Panc1 (cell line): Measurements from ENCODE around the gene PGA4.
"Not testable (repeated sequence)": the region's sequence is repeated elsewhere in the genome, so short reads cannot be mapped to it uniquely, and the experiment has no call there.

ENCODE experiments used
- REST ChIP-seq, 2 experiments: IDR thresholded peaks; 2 replicates each; pipeline ENCODE4 v1.6.1; 2011 to 2012; ENCODE audit warnings: low read depth in 2 of 2, control low read depth in 1 of 2, low read length in 1 of 2, mild to moderate bottlenecking in 1 of 2, moderate library complexity in 1 of 2; ENCODE audit not compliant: insufficient read depth in 1 of 2
- TF ChIP-seq, protein P1 (sequence below): fragments of 450-650 bp; IDR thresholded peaks from 2 replicates; pipeline ENCODE4 v1.5.1; 2017; ENCODE audit warnings: mild to moderate bottlenecking

DNA sequence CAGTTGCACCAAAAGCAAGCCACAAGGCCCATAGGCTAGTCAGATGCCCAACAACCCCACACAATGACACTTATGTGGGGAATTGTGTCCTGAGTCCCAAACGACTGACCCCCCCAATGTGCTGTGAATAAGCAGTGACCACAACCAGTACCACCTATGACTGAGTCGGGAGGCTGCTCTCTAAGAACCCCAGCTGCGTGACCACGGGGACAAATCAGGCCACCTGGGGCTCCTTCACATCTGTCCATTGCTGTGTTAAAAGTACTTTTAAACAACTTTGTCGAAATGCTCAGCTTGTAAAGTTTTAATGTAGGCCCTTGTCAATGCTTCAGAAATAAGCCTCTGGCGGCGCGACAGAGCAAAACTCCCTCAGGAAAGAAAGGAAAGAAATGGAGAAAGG is 18.1 kb downstream of the PGA4 start:
- not testable (repeated sequence) for TF ChIP-seq REST (IDR thresholded peaks at IDR 0.05; ENCODE audit: insufficient read depth in 1 of 2, low read depth in 2 of 2, low read length in 1 of 2)
- TF ChIP-seq, protein P1, sequence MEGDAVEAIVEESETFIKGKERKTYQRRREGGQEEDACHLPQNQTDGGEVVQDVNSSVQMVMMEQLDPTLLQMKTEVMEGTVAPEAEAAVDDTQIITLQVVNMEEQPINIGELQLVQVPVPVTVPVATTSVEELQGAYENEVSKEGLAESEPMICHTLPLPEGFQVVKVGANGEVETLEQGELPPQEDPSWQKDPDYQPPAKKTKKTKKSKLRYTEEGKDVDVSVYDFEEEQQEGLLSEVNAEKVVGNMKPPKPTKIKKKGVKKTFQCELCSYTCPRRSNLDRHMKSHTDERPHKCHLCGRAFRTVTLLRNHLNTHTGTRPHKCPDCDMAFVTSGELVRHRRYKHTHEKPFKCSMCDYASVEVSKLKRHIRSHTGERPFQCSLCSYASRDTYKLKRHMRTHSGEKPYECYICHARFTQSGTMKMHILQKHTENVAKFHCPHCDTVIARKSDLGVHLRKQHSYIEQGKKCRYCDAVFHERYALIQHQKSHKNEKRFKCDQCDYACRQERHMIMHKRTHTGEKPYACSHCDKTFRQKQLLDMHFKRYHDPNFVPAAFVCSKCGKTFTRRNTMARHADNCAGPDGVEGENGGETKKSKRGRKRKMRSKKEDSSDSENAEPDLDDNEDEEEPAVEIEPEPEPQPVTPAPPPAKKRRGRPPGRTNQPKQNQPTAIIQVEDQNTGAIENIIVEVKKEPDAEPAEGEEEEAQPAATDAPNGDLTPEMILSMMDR, result not testable (repeated sequence)
